Epithelial cell of proximal tubule (primary cell): ENCODE results near the gene CDKN2B-AS1. TPM values are rescaled to one million over a fixed set of nuclear protein-coding genes. Genes with fewer than 3 reads are reported as not detected.

Source experiments
- DNase-seq: peaks from one replicate; pipeline ENCODE4 v3.0.0-alpha.2; 2011; ENCODE audit warnings: low read depth
- H3K4me3 ChIP-seq: 2 replicates; pipeline ENCODE4 v1.5.1; 2011; ENCODE audit warnings: low read depth, mild to moderate bottlenecking, low read length
- CTCF ChIP-seq: conservative IDR thresholded peaks from 2 replicates; pipeline ENCODE4 v1.5.1; 2012; ENCODE audit warnings: low read depth, mild to moderate bottlenecking, low read length
- total RNA-seq: library from RNA; depleted of rRNA; stranded (reverse); fragments of >200 nt; gene quantifications from 2 replicates; pipeline ENCODE4 v1.2.3, GENCODE V29; 2015

The CDKN2B-AS1 gene
- total RNA-seq, 1 donor from 2014 or later, result not detected

- no peak for TF ChIP-seq CTCF
- H3K4me3 ChIP-seq, result no peak overlapping the region
- DNase-seq, result no peak
Observed at GRCh38 chr9:21966140-21966851, 28.3 kb upstream of the CDKN2B-AS1 start.

GRCh38 chr9:21967169-21967568, 27.4 kb upstream of the CDKN2B-AS1 start:
- TF ChIP-seq CTCF, result no peak
- H3K4me3 ChIP-seq, result no peak overlapping the region
- DNase-seq, result no peak

GRCh38 chr9:21967702-21968101, 26.9 kb upstream of the CDKN2B-AS1 start:
- no peak overlapping the region for H3K4me3 ChIP-seq
- DNase-seq, result no peak
- TF ChIP-seq CTCF, result no peak

GRCh38 chr9:21968331-21969010, 26.1 kb upstream of the CDKN2B-AS1 start:
- H3K4me3 ChIP-seq, result no peak overlapping the region
- DNase-seq, result no peak

GRCh38 chr9:21969011-21969940, 25.3 kb upstream of the CDKN2B-AS1 start:
- TF ChIP-seq CTCF, result no peak
- H3K4me3 ChIP-seq, result no peak overlapping the region
- no peak for DNase-seq

More at GRCh38 chr9:21968331-21969010, 26.1 kb upstream of the CDKN2B-AS1 start:
- TF ChIP-seq CTCF, result no peak

GRCh38 chr9:21969951-21970799, 24.4 kb upstream of the CDKN2B-AS1 start:
- no peak for DNase-seq
- no peak for TF ChIP-seq CTCF

More at GRCh38 chr9:21969951-21970799, 24.4 kb upstream of the CDKN2B-AS1 start:
- no peak overlapping the region for H3K4me3 ChIP-seq
